Vagina (tissue), 2 donors: ENCODE results near the gene SEC14L5.

Experiments
- CTCF ChIP-seq, 3 experiments: fragments of 450-650 bp in 2 of 3; fragments of 200-600 bp in 1 of 3; sonication (generic) in 1 of 3; IDR thresholded peaks; one replicate each; pipeline ENCODE4 v1.5.1; 2017 to 2019; ENCODE audit warnings: antibody characterized with exemption in 3 of 3, mild to moderate bottlenecking in 2 of 3, moderate library complexity in 2 of 3
- POLR2AphosphoS5 ChIP-seq, 2 donors: sonication (generic); formaldehyde crosslinking; IDR thresholded peaks; one replicate each; pipeline ENCODE4 v1.9.0; 2017; ENCODE audit warnings: antibody characterized with exemption in 2 of 2, mild to moderate bottlenecking in 2 of 2, low read depth in 1 of 2; ENCODE audit not compliant: insufficient read depth in 1 of 2

GRCh38 chr16:5054876-5055865, 97.0 kb downstream of the SEC14L5 start:
- TF ChIP-seq CTCF (IDR thresholded peaks at IDR 0.05) (no peak), POLR2AphosphoS5 (IDR thresholded peaks at IDR 0.05; ENCODE audit: insufficient read depth in 1 of 2, low read depth in 1 of 2) (no peak)
